ENCODE data around the gene CHRNA7.

- no peak for TF ChIP-seq EGR1 (IDR thresholded peaks at IDR 0.05; ENCODE audit: borderline replicate concordance, low read depth, low read length)
- no peak for TF ChIP-seq JUND (IDR thresholded peaks at IDR 0.05; ENCODE audit: low read length)
- TF ChIP-seq NANOG (IDR thresholded peaks at IDR 0.05; ENCODE audit: insufficient read depth, low read depth, low read length, poor library complexity, severe bottlenecking): no peak
- no peak for TF ChIP-seq EZH2 (IDR thresholded peaks at IDR 0.05; ENCODE audit: low read depth, low read length, severe bottlenecking)
- no peak for TF ChIP-seq POLR2A (IDR thresholded peaks at IDR 0.05; ENCODE audit: control extremely low read depth in 1 of 2, low read depth in 2 of 2, low read length in 2 of 2)
- TF ChIP-seq POLR2AphosphoS5 (IDR thresholded peaks at IDR 0.05; ENCODE audit: low read depth, low read length): no peak
- TF ChIP-seq CTCF (IDR thresholded peaks at IDR 0.05; ENCODE audit: control extremely low read depth in 1 of 3, insufficient read depth in 1 of 3, low read depth in 1 of 3, low read length in 3 of 3): peak in 2 of 3 experiments; percentile 13 to 41; a peak in 3 of 4 replicates
- no peak for TF ChIP-seq BRCA1 (IDR thresholded peaks at IDR 0.05; ENCODE audit: low read depth, low read length)
- TF ChIP-seq GTF2F1 (IDR thresholded peaks at IDR 0.05; ENCODE audit: borderline replicate concordance, low read depth, low read length): no peak
- no peak for TF ChIP-seq SP1 (IDR thresholded peaks at IDR 0.05; ENCODE audit: low read depth, low read length)
- TF ChIP-seq KDM1A (IDR thresholded peaks at IDR 0.05; ENCODE audit: borderline replicate concordance, low read length): no peak
- TF ChIP-seq SP4 (IDR thresholded peaks at IDR 0.05; ENCODE audit: low read length): no peak
- no peak for TF ChIP-seq MAFK (IDR thresholded peaks at IDR 0.05; ENCODE audit: low read depth, low read length)
Measured at GRCh38 chr15:32003558-32003957, 26.8 kb upstream of the CHRNA7 start.

Measured in H1 (cell line).